A549 (cell line): ENCODE data around the gene TCF7L1. TPM values are rescaled to one million over a fixed set of nuclear protein-coding genes. Genes with fewer than 3 reads are reported as not detected.

Experiments used
- ATAC-seq, 2 experiments: fragments of 200-7000 bp in 1 of 2; fragments of >200 bp in 1 of 2; cut with Nextera tagmentation in 1 of 2; cut with Tn5 transposase in 1 of 2; 3 replicates each; pipeline versions ENCODE4 v1.8.0 to v1.9.1; 2018 to 2020; ENCODE audit warnings: mild to moderate bottlenecking in 1 of 2, moderate library complexity in 1 of 2
- CTCF ChIA-PET: fragments of 300-600 bp; sonication (Branson Sonifier 250); formaldehyde crosslinking; extraction: SDS; loops from one replicate; lab custom pipeline; 2021; ENCODE audit warnings: antibody characterized with exemption, inconsistent platforms; lab: Yijun Ruan, JAX
- POLR2A ChIA-PET: fragments of 350-600 bp; formaldehyde crosslinking; extraction: SDS; loops from one replicate; lab custom pipeline; 2021; ENCODE audit warnings: antibody characterized with exemption, inconsistent platforms; lab: Yijun Ruan, JAX
- DNase-seq, 2 experiments: peaks; one replicate each; pipeline versions ENCODE4 v3.0.0 to v3.0.0-alpha.2; 2011 to 2016; ENCODE audit warnings: low read depth in 1 of 2, low spot score in 1 of 2
- FAIRE-seq: peaks from 2 replicates; lab custom pipeline; 2011; peaks lifted over from hg19 to GRCh38; lab: Jason Lieb, UNC
- H3K27ac ChIP-seq, 2 experiments: fragments of >200 bp; sonication (Bioruptor Twin); formaldehyde crosslinking; 3 replicates each; pipeline ENCODE4 v1.5.1; 2016 to 2017
- H3K4me1 ChIP-seq: fragments of >200 bp; sonication (Bioruptor Twin); formaldehyde crosslinking; 3 replicates; pipeline ENCODE4 v1.6.1; 2016
- H3K4me2 ChIP-seq: fragments of >200 bp; sonication (Bioruptor Twin); formaldehyde crosslinking; 3 replicates; pipeline ENCODE4 v1.6.1; 2016
- H3K4me3 ChIP-seq: fragments of >200 bp; sonication (Bioruptor Twin); formaldehyde crosslinking; 3 replicates; pipeline ENCODE4 v1.5.1; 2016
- H3K9me3 ChIP-seq: fragments of >200 bp; sonication (Bioruptor Twin); formaldehyde crosslinking; 3 replicates; pipeline ENCODE4 v1.6.1; 2016
- CBX2 ChIP-seq: fragments of 200-600 bp; sonication (generic); IDR thresholded peaks from 2 replicates; pipeline ENCODE4 v1.6.1; 2016; ENCODE audit warnings: low read depth, mild to moderate bottlenecking, borderline replicate concordance
- CBX8 ChIP-seq: fragments of 200-600 bp; sonication (generic); IDR thresholded peaks from 2 replicates; pipeline ENCODE4 v1.6.1; 2016
- CEBPB ChIP-seq, 2 experiments: fragments of >200 bp in 1 of 2; sonication (Bioruptor Twin) in 1 of 2; formaldehyde crosslinking in 1 of 2; IDR thresholded peaks; 2 replicates each; pipeline ENCODE4 v1.6.1; 2012 to 2016
- CHD4 ChIP-seq: fragments of 200-600 bp; sonication (generic); IDR thresholded peaks from 2 replicates; pipeline ENCODE4 v1.6.1; 2016; ENCODE audit warnings: antibody characterized with exemption, mild to moderate bottlenecking, borderline replicate concordance
- ESRRA ChIP-seq: fragments of 150-350 bp; IDR thresholded peaks from 2 replicates; pipeline ENCODE4 v1.6.1; 2014; ENCODE audit warnings: mild to moderate bottlenecking, low read length, borderline replicate concordance
- FOSL2 ChIP-seq, 2 experiments: fragments of 450-650 bp in 1 of 2; fragments of >200 bp in 1 of 2; sonication (Bioruptor Twin) in 1 of 2; formaldehyde crosslinking; IDR thresholded peaks; 2 replicates each; pipeline versions ENCODE4 v1.5.0 to v1.6.1; 2016 to 2020; ENCODE audit warnings: mild to moderate bottlenecking in 1 of 2, moderate library complexity in 1 of 2
- FOXS1 ChIP-seq: fragments of 250-450 bp; sonication (Bioruptor Pico); IDR thresholded peaks from 2 replicates; pipeline ENCODE4 v1.5.0; 2020; ENCODE audit warnings: mild to moderate bottlenecking, moderate library complexity
- HDAC2 ChIP-seq: fragments of 200-600 bp; sonication (generic); IDR thresholded peaks from 2 replicates; pipeline ENCODE4 v1.6.1; 2016
- HEYL ChIP-seq: fragments of 250-450 bp; sonication (Bioruptor Pico); IDR thresholded peaks from 2 replicates; pipeline ENCODE4 v1.8.0; 2021; ENCODE audit warnings: mild to moderate bottlenecking, moderate library complexity
- HOXA7 ChIP-seq: fragments of 250-450 bp; sonication (Bioruptor Pico); IDR thresholded peaks from 2 replicates; pipeline ENCODE4 v1.5.0; 2020; ENCODE audit warnings: mild to moderate bottlenecking, moderate library complexity
- HOXB13 ChIP-seq: fragments of 250-450 bp; sonication (Bioruptor Pico); IDR thresholded peaks from 2 replicates; pipeline ENCODE4 v1.5.0; 2020; ENCODE audit warnings: low read depth, mild to moderate bottlenecking, moderate library complexity
- HOXB5 ChIP-seq: fragments of 250-450 bp; sonication (Bioruptor Pico); IDR thresholded peaks from 2 replicates; pipeline ENCODE4 v1.5.0; 2020; ENCODE audit warnings: mild to moderate bottlenecking, moderate library complexity
- NPAS2 ChIP-seq: fragments of 250-450 bp; sonication (Bioruptor Pico); IDR thresholded peaks from 2 replicates; pipeline ENCODE4 v1.8.0; 2022; ENCODE audit warnings: mild to moderate bottlenecking, moderate library complexity, borderline replicate concordance
- NR3C1 ChIP-seq: fragments of >200 bp; sonication (Bioruptor Twin); formaldehyde crosslinking; IDR thresholded peaks from 3 replicates; pipeline ENCODE4 v1.6.1; 2017
- PHF8 ChIP-seq: fragments of 200-600 bp; sonication (generic); IDR thresholded peaks from 2 replicates; pipeline ENCODE4 v1.6.1; 2016; ENCODE audit warnings: low read depth, mild to moderate bottlenecking, antibody characterized with exemption, moderate library complexity, borderline replicate concordance
- POLR2A ChIP-seq: IDR thresholded peaks from 2 replicates; pipeline ENCODE4 v1.6.1; 2012; ENCODE audit warnings: mild to moderate bottlenecking, low read length
- RAD21 ChIP-seq, 2 experiments: fragments of >200 bp in 1 of 2; sonication (Bioruptor Twin) in 1 of 2; formaldehyde crosslinking in 1 of 2; IDR thresholded peaks in 1 of 2; conservative IDR thresholded peaks in 1 of 2; 2 replicates in 1 of 2; 3 replicates in 1 of 2; pipeline ENCODE4 v1.6.1; 2012 to 2018; ENCODE audit warnings: inconsistent platforms in 1 of 2
- RFX5 ChIP-seq: fragments of 450-650 bp; IDR thresholded peaks from 2 replicates; pipeline ENCODE4 v1.7.1; 2014; ENCODE audit warnings: antibody characterized with exemption, mild to moderate bottlenecking, moderate library complexity
- SMC3 ChIP-seq: fragments of >200 bp; sonication (Bioruptor Twin); formaldehyde crosslinking; IDR thresholded peaks from 3 replicates; pipeline ENCODE4 v1.6.1; 2018; ENCODE audit warnings: inconsistent platforms
- SREBF2 ChIP-seq: fragments of 450-650 bp; IDR thresholded peaks from 2 replicates; pipeline ENCODE4 v1.6.1; 2014; ENCODE audit warnings: mild to moderate bottlenecking, moderate library complexity
- TP53 ChIP-seq: fragments of 250-450 bp; sonication (Bioruptor Pico); IDR thresholded peaks from 2 replicates; pipeline ENCODE4 v1.5.0; 2021; ENCODE audit warnings: mild to moderate bottlenecking, moderate library complexity
- ZC3H11A ChIP-seq: fragments of 450-650 bp; IDR thresholded peaks from 2 replicates; pipeline ENCODE4 v1.6.1; 2014; ENCODE audit warnings: antibody characterized with exemption, mild to moderate bottlenecking
- ZNF302 ChIP-seq: fragments of 250-450 bp; sonication (Bioruptor Pico); IDR thresholded peaks from 2 replicates; pipeline ENCODE4 v1.9.0; 2021; ENCODE audit warnings: inconsistent platforms, mild to moderate bottlenecking, moderate library complexity
- ZSCAN20 ChIP-seq: fragments of 250-450 bp; sonication (Bioruptor Pico); IDR thresholded peaks from 2 replicates; pipeline ENCODE4 v1.8.0; 2022; ENCODE audit warnings: mild to moderate bottlenecking, moderate library complexity
- WGBS: methylation state at CpG from one replicate; pipeline ENCODE4 v1.1.6; 2017; ENCODE audit errors: missing lambda C conversion rate; 5-methylcytosine and 5-hydroxymethylcytosine counted together
- polyA plus RNA-seq, 4 experiments: library from polyadenylated mRNA; depleted of rRNA in 3 of 4; stranded (reverse); fragments of >200 nt; fragmentation: RNase III in 1 of 4; extraction: RNeasy Plus Mini Kit Qiagen cat#74134 plus additional on column Dnase treatment in 1 of 4; gene quantifications; 2 replicates in 3 of 4; 3 replicates in 1 of 4; pipeline ENCODE4 v1.2.3, GENCODE V29; 2011 to 2017
- TF ChIP-seq, protein P1 (sequence below): fragments of 450-650 bp; IDR thresholded peaks from 2 replicates; pipeline ENCODE4 v1.6.1; 2014; ENCODE audit warnings: antibody characterized with exemption
- TF ChIP-seq, protein P2 (sequence below): IDR thresholded peaks from 2 replicates; pipeline ENCODE4 v1.6.1; 2012; ENCODE audit warnings: low read depth, borderline replicate concordance
- TF ChIP-seq, protein P3 (sequence below): fragments of >200 bp; sonication (Bioruptor Twin); formaldehyde crosslinking; IDR thresholded peaks from 2 replicates; pipeline ENCODE4 v1.6.1; 2016
- TF ChIP-seq, protein P4 (sequence below): fragments of 250-450 bp; sonication (Bioruptor Pico); IDR thresholded peaks from 2 replicates; pipeline ENCODE4 v1.5.0; 2020; ENCODE audit warnings: low read depth, mild to moderate bottlenecking, moderate library complexity
- TF ChIP-seq, protein P5 (sequence below): fragments of >200 bp; sonication (Bioruptor Twin); formaldehyde crosslinking; IDR thresholded peaks from 3 replicates; pipeline ENCODE4 v1.6.1; 2016

TCF7L1 gene
- polyA plus RNA-seq, 2 of the 4 experiments (the other 2 are of a cell fraction): 0.68 to 4.4 TPM

DNA sequence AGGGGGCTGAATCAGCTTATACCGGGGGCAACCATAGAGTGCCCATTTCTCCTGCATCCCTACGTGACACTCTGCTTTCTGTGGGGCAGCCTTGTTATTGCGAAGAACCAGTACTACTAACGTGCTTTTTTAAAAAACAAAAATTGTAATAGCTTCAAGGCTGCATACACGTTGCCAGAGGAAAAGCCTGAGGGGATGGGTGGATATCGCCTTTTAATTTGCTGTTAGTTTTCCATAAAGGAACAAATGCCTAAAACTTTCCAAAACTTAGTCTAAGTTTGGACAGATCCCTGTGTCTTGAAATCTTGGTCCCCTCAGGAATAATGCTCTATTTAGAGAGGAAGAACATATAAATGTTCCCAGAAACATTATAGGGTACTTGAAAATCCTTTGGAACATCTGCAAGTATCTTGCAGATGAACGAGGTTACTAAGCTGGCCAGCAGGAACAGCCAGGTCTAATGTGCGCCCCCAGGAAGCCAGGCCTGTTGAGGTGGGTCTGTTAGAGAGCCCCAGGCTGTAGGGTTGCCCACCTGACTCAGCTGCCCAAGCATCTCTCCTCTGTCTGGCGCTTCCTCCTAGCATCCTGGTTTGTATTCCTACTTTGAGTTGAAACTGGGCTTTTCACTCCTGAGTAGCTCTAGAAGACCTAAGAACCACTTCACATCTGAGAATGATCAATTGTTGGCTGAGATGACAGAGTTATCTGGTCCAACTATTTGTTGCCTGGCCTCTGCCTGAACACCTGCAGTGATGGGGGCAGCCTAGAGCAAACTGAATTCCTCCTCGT, 97.7 kb downstream of the TCF7L1 start:
- WGBS: 61% methylated on average over 10 of the region's 10 CpGs
- no peak overlapping the region for H3K4me3 ChIP-seq
- H3K4me2 ChIP-seq: no peak overlapping the region
- ATAC-seq: peak; percentile 27 to 66; a peak in 4 of 6 replicates
- POLR2A ChIA-PET: interaction anchor here (0.6 kb wide), 1 partner anchor 414 kb away, joined by 3 read pairs; no protein-coding TSS in a partner anchor
- no peak for DNase-seq
- CTCF ChIA-PET: interaction anchor here (1.1 to 3.6 kb wide), 7 partner anchors 13 to 164 kb away, joined by 3 to 13 read pairs (median 5); no protein-coding TSS in a partner anchor
- no peaks in the 10 kb centered on the region for H3K9me3 ChIP-seq
- H3K27ac ChIP-seq: no peak overlapping the region
- TF ChIP-seq, protein P1, sequence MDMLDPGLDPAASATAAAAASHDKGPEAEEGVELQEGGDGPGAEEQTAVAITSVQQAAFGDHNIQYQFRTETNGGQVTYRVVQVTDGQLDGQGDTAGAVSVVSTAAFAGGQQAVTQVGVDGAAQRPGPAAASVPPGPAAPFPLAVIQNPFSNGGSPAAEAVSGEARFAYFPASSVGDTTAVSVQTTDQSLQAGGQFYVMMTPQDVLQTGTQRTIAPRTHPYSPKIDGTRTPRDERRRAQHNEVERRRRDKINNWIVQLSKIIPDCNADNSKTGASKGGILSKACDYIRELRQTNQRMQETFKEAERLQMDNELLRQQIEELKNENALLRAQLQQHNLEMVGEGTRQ: 0 out of 2 replicates have a peak, but pooled peaks have one; percentile 17
- TF ChIP-seq RAD21 (conservative IDR thresholded peaks at IDR 0.05 in 1 of 2, IDR thresholded peaks at IDR 0.05 in 1 of 2): no peak
- no peaks in the 10 kb centered on the region for H3K4me1 ChIP-seq
- no peak for FAIRE-seq

DNA sequence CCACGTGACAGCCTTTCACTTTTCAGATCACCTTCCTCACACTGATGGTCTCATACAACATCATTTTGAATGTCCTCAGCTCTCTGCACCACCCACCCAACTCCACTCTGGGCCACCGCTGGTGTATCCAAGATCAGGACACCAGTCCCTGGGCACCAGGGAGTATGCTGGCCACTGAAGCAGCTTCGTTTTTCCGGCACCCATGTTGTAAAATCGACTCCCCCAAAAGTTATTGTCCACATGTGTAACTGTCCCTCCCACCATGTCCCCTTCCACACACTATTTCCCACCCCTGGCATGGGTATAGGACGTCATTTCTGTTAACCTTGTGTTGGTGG, 98.2 kb downstream of the TCF7L1 start:
- WGBS: 63% methylated on average over 6 of the region's 6 CpGs
- Histone ChIP-seq H3K4me3 (no peak overlapping the region), H3K4me1 (no peaks in the 10 kb centered on the region), H3K4me2 (no peak overlapping the region), H3K9me3 (no peaks in the 10 kb centered on the region), H3K27ac (no peak overlapping the region)
- FAIRE-seq (no peak), DNase-seq (no peak), ATAC-seq (no peak; a peak in 1 of 6 replicates)
- POLR2A ChIA-PET: no interaction called here
- CTCF ChIA-PET: interaction anchor here (1.1 to 3.6 kb wide), 4 partner anchors 12 to 164 kb away, joined by 3 to 13 read pairs (median 8); no protein-coding TSS in a partner anchor
- TF ChIP-seq, protein P2, sequence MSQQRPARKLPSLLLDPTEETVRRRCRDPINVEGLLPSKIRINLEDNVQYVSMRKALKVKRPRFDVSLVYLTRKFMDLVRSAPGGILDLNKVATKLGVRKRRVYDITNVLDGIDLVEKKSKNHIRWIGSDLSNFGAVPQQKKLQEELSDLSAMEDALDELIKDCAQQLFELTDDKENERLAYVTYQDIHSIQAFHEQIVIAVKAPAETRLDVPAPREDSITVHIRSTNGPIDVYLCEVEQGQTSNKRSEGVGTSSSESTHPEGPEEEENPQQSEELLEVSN: no peak
- TF ChIP-seq NR3C1 (no peak), FOSL2 (IDR thresholded peaks at IDR 0.05) (no peak), FOSL2 (CRISPR knock-in tag; IDR thresholded peaks at IDR 0.05) (no peak), TP53 (no peak), CHD4 (no peak), RFX5 (no peak), HOXB5 (CRISPR knock-in tag) (no peak), HDAC2 (no peak), NPAS2 (no peak), HOXB13 (CRISPR knock-in tag) (no peak), CBX2 (no peak), HEYL (CRISPR knock-in tag) (no peak), CEBPB (IDR thresholded peaks at IDR 0.05) (no peak)
- TF ChIP-seq, protein P3, sequence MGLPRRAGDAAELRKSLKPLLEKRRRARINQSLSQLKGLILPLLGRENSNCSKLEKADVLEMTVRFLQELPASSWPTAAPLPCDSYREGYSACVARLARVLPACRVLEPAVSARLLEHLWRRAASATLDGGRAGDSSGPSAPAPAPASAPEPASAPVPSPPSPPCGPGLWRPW: no peak
- TF ChIP-seq, protein P4, sequence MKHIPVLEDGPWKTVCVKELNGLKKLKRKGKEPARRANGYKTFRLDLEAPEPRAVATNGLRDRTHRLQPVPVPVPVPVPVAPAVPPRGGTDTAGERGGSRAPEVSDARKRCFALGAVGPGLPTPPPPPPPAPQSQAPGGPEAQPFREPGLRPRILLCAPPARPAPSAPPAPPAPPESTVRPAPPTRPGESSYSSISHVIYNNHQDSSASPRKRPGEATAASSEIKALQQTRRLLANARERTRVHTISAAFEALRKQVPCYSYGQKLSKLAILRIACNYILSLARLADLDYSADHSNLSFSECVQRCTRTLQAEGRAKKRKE (CRISPR knock-in tag): no peak
- TF ChIP-seq, protein P1: no peak

DNA sequence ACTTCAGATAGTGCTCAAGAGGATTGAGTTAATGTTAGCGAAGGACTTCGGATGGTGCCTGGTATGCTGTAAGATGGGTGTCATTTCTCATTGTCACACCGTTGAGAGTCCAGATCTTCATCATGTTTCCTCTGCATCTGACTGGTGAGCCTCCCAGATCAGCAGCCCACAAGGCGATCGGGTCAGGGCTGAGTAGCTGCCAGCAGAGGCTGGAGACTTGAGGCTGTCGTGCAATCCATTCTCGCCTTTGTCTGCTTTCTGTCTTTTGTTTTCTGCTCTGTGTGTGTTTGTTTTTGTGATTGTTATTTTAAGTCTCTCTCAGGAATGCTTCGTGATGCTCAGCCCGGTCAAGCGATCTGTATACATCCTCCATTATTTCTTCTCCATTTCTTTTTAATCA, 98.8 kb downstream of the TCF7L1 start:
- DNase-seq (no peak), FAIRE-seq (no peak), ATAC-seq (no peak)
- H3K27ac ChIP-seq: no peak overlapping the region
- H3K4me1 ChIP-seq: no peaks in the 10 kb centered on the region
- ChIA-PET CTCF (interaction anchor here (1.1 to 3.6 kb wide), 4 partner anchors 12 to 165 kb away, joined by 3 to 13 read pairs (median 8); no protein-coding TSS in a partner anchor), POLR2A (no interaction called here)
- H3K9me3 ChIP-seq: no peaks in the 10 kb centered on the region
- H3K4me3 ChIP-seq: no peak overlapping the region
- 72% methylated on average over 10 of the region's 10 CpGs for WGBS
- H3K4me2 ChIP-seq: no peak overlapping the region
- TF ChIP-seq, protein P5, sequence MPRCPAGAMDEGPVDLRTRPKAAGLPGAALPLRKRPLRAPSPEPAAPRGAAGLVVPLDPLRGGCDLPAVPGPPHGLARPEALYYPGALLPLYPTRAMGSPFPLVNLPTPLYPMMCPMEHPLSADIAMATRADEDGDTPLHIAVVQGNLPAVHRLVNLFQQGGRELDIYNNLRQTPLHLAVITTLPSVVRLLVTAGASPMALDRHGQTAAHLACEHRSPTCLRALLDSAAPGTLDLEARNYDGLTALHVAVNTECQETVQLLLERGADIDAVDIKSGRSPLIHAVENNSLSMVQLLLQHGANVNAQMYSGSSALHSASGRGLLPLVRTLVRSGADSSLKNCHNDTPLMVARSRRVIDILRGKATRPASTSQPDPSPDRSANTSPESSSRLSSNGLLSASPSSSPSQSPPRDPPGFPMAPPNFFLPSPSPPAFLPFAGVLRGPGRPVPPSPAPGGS: no peak
- TF ChIP-seq CBX8 (no peak), FOXS1 (CRISPR knock-in tag) (no peak), ZC3H11A (no peak), ESRRA (no peak), ZSCAN20 (CRISPR knock-in tag) (no peak), SMC3 (no peak), ZNF302 (no peak), PHF8 (no peak), HOXA7 (CRISPR knock-in tag) (no peak), SREBF2 (no peak), HOXB13 (CRISPR knock-in tag) (no peak), POLR2A (no peak)
- TF ChIP-seq, protein P4 (CRISPR knock-in tag): no peak
